ENCODE measurements around the gene SLC7A5. TPM values are rescaled to one million over a fixed set of nuclear protein-coding genes. Genes with fewer than 3 reads are reported as not detected.
"Not testable (repeated sequence)": the region's sequence is repeated elsewhere in the genome, so short reads cannot be mapped to it uniquely, and the experiment has no call there.

Gene SLC7A5
- polyA plus RNA-seq (ENCODE audit: low read depth in 6 of 6) = 1 to 10 TPM in 4 of 6 donors, under 1 TPM in 2; 0.56 to 2.2 (median 1.7) TPM

GRCh38 chr16:87869061-87869878 lies at the start of gene SLC7A5:
Gene SLC7A5 (minus strand): TSS chr16:87869507. CDS start chr16:87869422, 85 bp downstream.
- H3K27me3 Mint-ChIP-seq = peaks cover 4 to 14% (median 8%) of the 10 kb centered on the region in 3 donors
- peaks cover 18 to 25% (median 24%) of the 10 kb centered on the region in 3 donors for H3K4me1 Mint-ChIP-seq
- ATAC-seq (ENCODE audit: low read depth in 2 of 2) (peak; percentile 78 to 83), DNase-seq (peak; percentile 84)
- H3K27ac Mint-ChIP-seq = peak within 1 kb of the TSS; percentile 58 to 96 (median 94)
- peak within 1 kb of the TSS; percentile 83 to 95 (median 91) for H3K4me3 Mint-ChIP-seq
- not testable (repeated sequence) for H3K36me3 Mint-ChIP-seq, H3K9me3 Mint-ChIP-seq

- DNase-seq = no peak
- Mint-ChIP-seq H3K36me3 (no peaks in the 10 kb centered on the region), H3K27ac (no peak overlapping the region), H3K9me3 (no peaks in the 10 kb centered on the region), H3K4me1 (peaks cover 0 to 5% (median 4%) of the 10 kb centered on the region in 3 donors), H3K4me3 (no peak overlapping the region), H3K27me3 (peaks cover 11 to 37% (median 30%) of the 10 kb centered on the region in 3 donors)
- ATAC-seq (ENCODE audit: low read depth in 2 of 2) = no peak
These were observed 49.0 kb upstream of the SLC7A5 start for GRCh38 chr16:87918338-87918737.

GRCh38 chr16:87917503-87917902 lies 48.2 kb upstream of the SLC7A5 start:
- Mint-ChIP-seq H3K4me1 (peaks cover 0 to 8% (median 6%) of the 10 kb centered on the region in 3 donors), H3K27ac (no peak overlapping the region), H3K9me3 (no peaks in the 10 kb centered on the region), H3K27me3 (peaks cover 13 to 43% (median 34%) of the 10 kb centered on the region in 3 donors), H3K4me3 (peak overlapping the region in 1 of 8 donors; percentile 41), H3K36me3 (no peaks in the 10 kb centered on the region)
- DNase-seq (no peak), ATAC-seq (ENCODE audit: low read depth in 2 of 2) (no peak)

GRCh38 chr16:87914812-87915211 lies 45.5 kb upstream of the SLC7A5 start:
- Mint-ChIP-seq H3K4me3 (no peak overlapping the region), H3K36me3 (no peaks in the 10 kb centered on the region), H3K27ac (no peak overlapping the region), H3K4me1 (peaks cover 0 to 9% (median 8%) of the 10 kb centered on the region in 3 donors), H3K27me3 (peaks cover 15 to 52% (median 39%) of the 10 kb centered on the region in 3 donors), H3K9me3 (no peaks in the 10 kb centered on the region)
- no peak for ATAC-seq (ENCODE audit: low read depth in 2 of 2)
- DNase-seq = no peak

GRCh38 chr16:87914021-87914725 lies 44.9 kb upstream of the SLC7A5 start:
- Mint-ChIP-seq H3K27me3 (peaks cover 15 to 56% (median 39%) of the 10 kb centered on the region in 3 donors), H3K4me1 (peaks cover 4 to 13% (median 12%) of the 10 kb centered on the region in 3 donors)
- not testable (repeated sequence) for H3K9me3 Mint-ChIP-seq; H3K4me3 Mint-ChIP-seq; H3K27ac Mint-ChIP-seq; DNase-seq; ATAC-seq (ENCODE audit: low read depth in 2 of 2); H3K36me3 Mint-ChIP-seq

- not testable (repeated sequence) for H3K27ac Mint-ChIP-seq
- peak overlapping the region in 1 of 8 donors; percentile 46 for H3K4me3 Mint-ChIP-seq
These were observed 43.4 kb upstream of the SLC7A5 start for GRCh38 chr16:87912691-87913090.

GRCh38 chr16:87911106-87911763 lies 41.9 kb upstream of the SLC7A5 start:
- H3K4me3 Mint-ChIP-seq; ATAC-seq (ENCODE audit: low read depth in 2 of 2); DNase-seq; H3K36me3 Mint-ChIP-seq; H3K9me3 Mint-ChIP-seq; H3K27ac Mint-ChIP-seq: not testable (repeated sequence)
- Mint-ChIP-seq H3K27me3 (peaks cover 4 to 38% (median 19%) of the 10 kb centered on the region in 3 donors), H3K4me1 (peaks cover 6 to 11% (median 10%) of the 10 kb centered on the region in 3 donors)

More at GRCh38 chr16:87912691-87913090, 43.4 kb upstream of the SLC7A5 start:
- not testable (repeated sequence) for H3K9me3 Mint-ChIP-seq; ATAC-seq (ENCODE audit: low read depth in 2 of 2); H3K36me3 Mint-ChIP-seq; DNase-seq
- Mint-ChIP-seq H3K27me3 (peaks cover 9 to 45% (median 26%) of the 10 kb centered on the region in 3 donors), H3K4me1 (peaks cover 6 to 11% (median 10%) of the 10 kb centered on the region in 3 donors)

- Mint-ChIP-seq H3K27ac (peak overlapping the region in 5 of 6 donors; percentile 21 to 87 (median 49)), H3K4me1 (peaks cover 6 to 11% (median 10%) of the 10 kb centered on the region in 3 donors), H3K27me3 (peaks cover 4 to 32% (median 17%) of the 10 kb centered on the region in 3 donors), H3K4me3 (peak overlapping the region in 5 of 8 donors; percentile 1 to 66 (median 27))
- peak; percentile 86 to 93 for ATAC-seq (ENCODE audit: low read depth in 2 of 2)
- not testable (repeated sequence) for H3K9me3 Mint-ChIP-seq, H3K36me3 Mint-ChIP-seq
- peak; percentile 73 for DNase-seq
These were observed 40.1 kb upstream of the SLC7A5 start for GRCh38 chr16:87909203-87909935.

GRCh38 chr16:87908101-87908500 lies 38.8 kb upstream of the SLC7A5 start:
- Mint-ChIP-seq H3K27ac (peak overlapping the region in 1 of 6 donors; percentile 19), H3K27me3 (peaks cover 4 to 20% (median 9%) of the 10 kb centered on the region in 3 donors), H3K4me1 (peaks cover 6 to 11% (median 10%) of the 10 kb centered on the region in 3 donors)
- not testable (repeated sequence) for H3K36me3 Mint-ChIP-seq; H3K4me3 Mint-ChIP-seq; H3K9me3 Mint-ChIP-seq; DNase-seq; ATAC-seq (ENCODE audit: low read depth in 2 of 2)

- H3K36me3 Mint-ChIP-seq; H3K4me3 Mint-ChIP-seq; H3K9me3 Mint-ChIP-seq; ATAC-seq (ENCODE audit: low read depth in 2 of 2); H3K4me1 Mint-ChIP-seq; DNase-seq; H3K27me3 Mint-ChIP-seq: not testable (repeated sequence)
- H3K27ac Mint-ChIP-seq = peak overlapping the region in 1 of 6 donors; percentile 84
These were observed 36.2 kb upstream of the SLC7A5 start for GRCh38 chr16:87905521-87905920.

- H3K4me1 Mint-ChIP-seq; H3K9me3 Mint-ChIP-seq; H3K36me3 Mint-ChIP-seq; H3K27ac Mint-ChIP-seq; DNase-seq; H3K27me3 Mint-ChIP-seq; H3K4me3 Mint-ChIP-seq; ATAC-seq (ENCODE audit: low read depth in 2 of 2): not testable (repeated sequence)
These were observed 35.7 kb upstream of the SLC7A5 start for GRCh38 chr16:87904963-87905362.

GRCh38 chr16:87900489-87900888 lies 31.2 kb upstream of the SLC7A5 start:
- not testable (repeated sequence) for H3K9me3 Mint-ChIP-seq
- H3K27me3 Mint-ChIP-seq = peaks cover 8 to 18% (median 16%) of the 10 kb centered on the region in 3 donors

More at GRCh38 chr16:87900489-87900888, 31.2 kb upstream of the SLC7A5 start:
- H3K4me3 Mint-ChIP-seq; H3K36me3 Mint-ChIP-seq; H3K27ac Mint-ChIP-seq; ATAC-seq (ENCODE audit: low read depth in 2 of 2); DNase-seq: not testable (repeated sequence)
- peaks cover 5 to 13% (median 9%) of the 10 kb centered on the region in 3 donors for H3K4me1 Mint-ChIP-seq
